Fibroblast of lung (primary cell): ENCODE measurements around the gene KIF16B. TPM values are rescaled to one million over a fixed set of nuclear protein-coding genes. Genes with fewer than 3 reads are reported as not detected.

Experiments used
- DNase-seq, 2 donors: peaks; one replicate each; pipeline versions ENCODE4 v3.0.0 to v3.0.0-alpha.2; 2010; ENCODE audit warnings: low read depth in 2 of 2
- H2AFZ ChIP-seq: 2 replicates; pipeline ENCODE4 v1.5.1; 2012; ENCODE audit warnings: low read length, control low read depth, inconsistent platforms
- H3K27ac ChIP-seq: 2 replicates; pipeline ENCODE4 v1.5.1; 2011; ENCODE audit warnings: low read length, control low read depth; ENCODE audit not compliant: insufficient read depth
- H3K27me3 ChIP-seq: 2 replicates; pipeline ENCODE4 v1.5.1; 2011; ENCODE audit warnings: mild to moderate bottlenecking, low read length; ENCODE audit not compliant: control insufficient read depth, insufficient read depth
- H3K36me3 ChIP-seq: 2 replicates; pipeline ENCODE4 v1.5.1; 2011; ENCODE audit warnings: low read length; ENCODE audit not compliant: control insufficient read depth, insufficient read depth
- H3K4me1 ChIP-seq: 2 replicates; pipeline ENCODE4 v1.5.1; 2011; ENCODE audit warnings: low read length; ENCODE audit not compliant: control insufficient read depth, insufficient read depth; ENCODE audit errors: extremely low read depth
- H3K4me2 ChIP-seq: 2 replicates; pipeline ENCODE4 v1.5.1; 2011; ENCODE audit warnings: low read length, control low read depth; ENCODE audit not compliant: insufficient read depth; ENCODE audit errors: extremely low read depth
- H3K4me3 ChIP-seq, 4 experiments: fragments of 200-600 bp in 1 of 4; sonication (generic) in 1 of 4; replicated peaks in 1 of 4; 2 replicates each; pipeline ENCODE4 v1.5.1; 2011 to 2016; ENCODE audit warnings: low read length in 4 of 4, low read depth in 3 of 4, mild to moderate bottlenecking in 3 of 4, control low read depth in 2 of 4, inconsistent platforms in 1 of 4, mixed read lengths in 1 of 4; ENCODE audit not compliant: insufficient read depth in 1 of 4; ENCODE audit errors: control extremely low read depth in 1 of 4
- H3K79me2 ChIP-seq: 2 replicates; pipeline ENCODE4 v1.5.1; 2012; ENCODE audit warnings: mild to moderate bottlenecking, low read length, inconsistent platforms; ENCODE audit not compliant: control insufficient read depth, insufficient read depth
- H3K9ac ChIP-seq: 2 replicates; pipeline ENCODE4 v1.5.1; 2011; ENCODE audit warnings: mild to moderate bottlenecking, low read length, control low read depth; ENCODE audit not compliant: insufficient read depth
- H3K9me3 ChIP-seq: 2 replicates; pipeline ENCODE4 v1.5.1; 2012; ENCODE audit warnings: low read depth, low read length; ENCODE audit not compliant: control insufficient read depth, insufficient read depth
- H4K20me1 ChIP-seq: 2 replicates; pipeline ENCODE4 v1.5.1; 2011; ENCODE audit warnings: low read length; ENCODE audit not compliant: control insufficient read depth, insufficient read depth; ENCODE audit errors: extremely low read depth
- CTCF ChIP-seq, 2 donors: IDR thresholded peaks in 1 of 2; conservative IDR thresholded peaks in 1 of 2; 1 replicate in 1 of 2; 2 replicates in 1 of 2; pipeline ENCODE4 v1.5.1; 2011 to 2012; ENCODE audit warnings: low read length in 2 of 2, control low read depth in 1 of 2, inconsistent platforms in 1 of 2, low read depth in 1 of 2, mild to moderate bottlenecking in 1 of 2
- EZH2 ChIP-seq: IDR thresholded peaks from 2 replicates; pipeline ENCODE4 v1.5.1; 2012; ENCODE audit warnings: low read length, control low read depth, mild to moderate bottlenecking; ENCODE audit errors: missing control alignments
- polyA plus RNA-seq, 2 donors: library from polyadenylated mRNA; depleted of rRNA in 1 of 2; stranded (reverse) in 1 of 2; unstranded in 1 of 2; fragments of >200 nt; gene quantifications; 2 replicates each; pipeline ENCODE4 v1.2.1, GENCODE V29; 2011 to 2012; ENCODE audit warnings: missing spikeins in 1 of 2
- total RNA-seq: library from RNA; depleted of rRNA; stranded (reverse); fragments of >200 nt; gene quantifications from 2 replicates; pipeline ENCODE4 v1.2.1, GENCODE V29; 2014

Gene KIF16B
- total and polyA plus RNA-seq, 2 donors (not counting 1 experiment from before 2014, with no cell fraction given) = 7.7 to 17.3 TPM

GRCh38 chr20:16381444-16381843 is 191.8 kb downstream of the KIF16B start:
- H3K9ac ChIP-seq = no peak overlapping the region
- no peaks in the 10 kb centered on the region for H3K79me2 ChIP-seq
- no peak overlapping the region for H3K4me2 ChIP-seq
- no peak overlapping the region for H3K27ac ChIP-seq
- no peak for TF ChIP-seq EZH2
- TF ChIP-seq CTCF (conservative IDR thresholded peaks at IDR 0.05 in 1 of 2, IDR thresholded peaks at IDR 0.05 in 1 of 2; ENCODE audit: low read depth in 1 of 2, low read length in 2 of 2) = no peak
- no peaks in the 10 kb centered on the region for H4K20me1 ChIP-seq
- no peaks in the 10 kb centered on the region for H3K4me1 ChIP-seq
- no peaks in the 10 kb centered on the region for H3K9me3 ChIP-seq
- no peak overlapping the region for H3K4me3 ChIP-seq
- H2AFZ ChIP-seq = no peak overlapping the region
- no peaks in the 10 kb centered on the region for H3K27me3 ChIP-seq
- H3K36me3 ChIP-seq = no peaks in the 10 kb centered on the region
- DNase-seq = no peak

GRCh38 chr20:16378712-16379370 is 194.4 kb downstream of the KIF16B start:
- no peak overlapping the region for H3K4me2 ChIP-seq
- no peak for DNase-seq
- no peak overlapping the region for H3K27ac ChIP-seq
- H3K9me3 ChIP-seq = no peaks in the 10 kb centered on the region
- TF ChIP-seq EZH2 (no peak), CTCF (conservative IDR thresholded peaks at IDR 0.05 in 1 of 2, IDR thresholded peaks at IDR 0.05 in 1 of 2; ENCODE audit: low read depth in 1 of 2, low read length in 2 of 2) (no peak)
- H3K4me1 ChIP-seq = no peaks in the 10 kb centered on the region
- H2AFZ ChIP-seq = no peak overlapping the region
- H3K9ac ChIP-seq = no peak overlapping the region
- H3K4me3 ChIP-seq = no peak overlapping the region
- H3K27me3 ChIP-seq = no peaks in the 10 kb centered on the region
- no peaks in the 10 kb centered on the region for H3K36me3 ChIP-seq
- no peaks in the 10 kb centered on the region for H3K79me2 ChIP-seq
- no peaks in the 10 kb centered on the region for H4K20me1 ChIP-seq

GRCh38 chr20:16378122-16378521 is 195.1 kb downstream of the KIF16B start:
- no peak for DNase-seq
- no peak overlapping the region for H3K27ac ChIP-seq
- no peak overlapping the region for H3K9ac ChIP-seq
- no peaks in the 10 kb centered on the region for H3K4me1 ChIP-seq
- no peaks in the 10 kb centered on the region for H3K36me3 ChIP-seq
- no peak overlapping the region for H2AFZ ChIP-seq
- H3K4me3 ChIP-seq = no peak overlapping the region
- no peaks in the 10 kb centered on the region for H4K20me1 ChIP-seq
- H3K4me2 ChIP-seq = no peak overlapping the region
- no peaks in the 10 kb centered on the region for H3K27me3 ChIP-seq
- H3K9me3 ChIP-seq = no peaks in the 10 kb centered on the region
- TF ChIP-seq CTCF (conservative IDR thresholded peaks at IDR 0.05 in 1 of 2, IDR thresholded peaks at IDR 0.05 in 1 of 2; ENCODE audit: low read depth in 1 of 2, low read length in 2 of 2) (no peak), EZH2 (no peak)
- H3K79me2 ChIP-seq = no peaks in the 10 kb centered on the region
